ENCODE measurements around the gene RIT2.

RIT2 gene

GRCh38 chr18:43009674-43010073 lies 105.8 kb downstream of the RIT2 start:
- DNase-seq: no peak

GRCh38 chr18:43007365-43007764 lies 108.1 kb downstream of the RIT2 start:
- DNase-seq: no peak

DNA sequence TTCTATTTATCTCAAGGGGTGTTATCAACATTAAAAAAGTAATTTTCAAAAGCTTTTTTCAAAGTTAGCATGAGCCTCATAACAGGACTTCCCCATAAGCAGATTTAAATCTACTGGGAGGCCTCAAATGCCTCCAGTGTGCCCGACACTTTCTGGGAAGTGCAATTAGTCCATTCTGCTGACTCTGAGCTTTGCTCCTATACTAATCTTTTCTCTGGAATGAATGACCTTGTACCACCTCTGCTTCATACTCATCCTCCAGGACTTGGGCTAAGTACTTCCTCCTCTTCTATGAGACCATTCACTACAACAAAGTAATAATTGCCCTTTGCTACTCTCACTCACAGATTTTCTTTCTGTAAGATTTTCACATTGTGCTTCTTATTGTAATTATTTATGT lies 111.1 kb downstream of the RIT2 start:
- DNase-seq: no peak

DNA sequence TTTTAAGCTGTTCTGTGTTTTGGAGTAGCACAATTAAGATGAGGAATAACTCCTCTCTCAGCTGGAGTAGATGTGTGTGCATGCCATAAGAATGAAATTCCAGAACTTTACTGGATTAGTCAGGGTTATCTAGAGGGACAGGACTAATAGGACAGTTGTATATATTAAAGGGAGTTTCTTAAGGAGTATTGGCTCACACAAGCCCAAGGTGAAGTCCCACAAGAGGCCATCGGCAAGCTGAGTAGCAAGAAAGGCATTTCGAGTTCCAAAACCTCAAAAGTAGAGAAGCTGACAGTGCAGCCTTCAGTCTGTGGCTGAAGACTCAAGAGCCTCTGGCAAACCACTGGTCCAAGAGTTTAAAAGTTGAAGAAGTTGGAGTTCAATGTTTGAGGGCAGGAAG lies 113.7 kb downstream of the RIT2 start:
- no peak for DNase-seq

- no peak for DNase-seq
Observed at GRCh38 chr18:42996824-42997223, 118.7 kb downstream of the RIT2 start.

DNA sequence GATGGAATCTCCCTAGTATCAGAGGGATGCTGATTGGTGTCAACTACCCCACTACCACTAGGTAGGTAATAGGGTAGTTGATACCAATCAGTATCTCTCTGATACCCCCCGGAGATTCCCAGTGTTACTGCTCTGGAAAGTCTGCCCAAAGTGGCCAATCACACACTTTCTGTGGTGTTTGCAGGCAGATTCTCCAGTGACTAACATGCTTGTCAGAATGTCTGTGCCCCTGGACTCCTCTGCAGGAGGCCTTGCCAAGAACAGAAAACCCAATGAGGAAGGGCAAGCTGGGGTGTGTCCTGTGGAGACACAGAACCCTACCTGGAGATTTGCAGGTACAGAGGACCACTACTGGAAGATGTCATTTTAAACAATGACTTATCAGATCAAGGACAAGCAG lies 135.1 kb downstream of the RIT2 start:
- DNase-seq: no peak

GRCh38 chr18:42977982-42978637 lies 137.4 kb downstream of the RIT2 start:
- DNase-seq: no peak

GRCh38 chr18:42976869-42977590 lies 138.5 kb downstream of the RIT2 start:
- DNase-seq: no peak

DNA sequence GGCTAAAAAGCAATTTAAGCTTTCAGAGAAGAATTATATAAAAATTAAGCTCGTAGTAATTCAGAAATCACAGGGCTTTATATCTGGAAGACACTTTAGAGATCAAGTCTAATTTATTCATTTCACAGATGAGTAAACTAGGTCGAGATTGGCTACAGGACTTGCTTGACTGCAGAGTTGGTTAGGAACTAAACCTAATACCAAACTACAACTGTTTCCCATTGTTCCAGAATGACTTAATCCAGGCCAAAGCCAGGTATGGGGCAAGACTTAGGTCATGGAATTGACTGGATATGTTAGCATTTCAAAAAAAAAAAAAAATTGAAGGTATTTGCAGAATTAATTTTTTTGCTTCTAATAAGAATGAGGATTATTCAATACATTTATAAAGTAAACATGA lies 146.1 kb downstream of the RIT2 start:
- DNase-seq: no peak

- DNase-seq: no peak
Observed at GRCh38 chr18:42961298-42961697, 154.2 kb downstream of the RIT2 start.

- DNase-seq: no peak
Observed at GRCh38 chr18:42959528-42959927, 156.0 kb downstream of the RIT2 start.

DNA sequence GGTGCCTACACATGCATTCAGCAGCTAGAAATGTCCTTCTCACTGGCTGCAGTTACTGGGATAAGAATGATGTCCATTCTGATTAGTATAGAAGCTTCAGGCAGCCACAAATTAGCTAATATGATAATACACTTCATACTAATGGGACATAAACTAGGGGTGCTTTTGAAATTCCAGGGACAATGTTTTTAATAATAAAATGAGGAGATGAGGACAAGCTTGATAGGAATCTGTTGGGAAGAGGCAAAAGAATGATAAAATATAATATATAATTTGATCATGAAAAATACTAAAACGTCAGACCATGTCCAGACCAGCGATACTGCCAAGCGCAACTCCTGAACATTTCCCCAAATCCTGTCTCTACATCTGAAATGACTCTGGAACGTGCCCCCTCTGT lies 157.1 kb downstream of the RIT2 start:
- DNase-seq: no peak

GRCh38 chr18:42956287-42956686 lies 159.2 kb downstream of the RIT2 start:
- DNase-seq: no peak

GRCh38 chr18:42954887-42955286 lies 160.6 kb downstream of the RIT2 start:
- DNase-seq: no peak

DNA sequence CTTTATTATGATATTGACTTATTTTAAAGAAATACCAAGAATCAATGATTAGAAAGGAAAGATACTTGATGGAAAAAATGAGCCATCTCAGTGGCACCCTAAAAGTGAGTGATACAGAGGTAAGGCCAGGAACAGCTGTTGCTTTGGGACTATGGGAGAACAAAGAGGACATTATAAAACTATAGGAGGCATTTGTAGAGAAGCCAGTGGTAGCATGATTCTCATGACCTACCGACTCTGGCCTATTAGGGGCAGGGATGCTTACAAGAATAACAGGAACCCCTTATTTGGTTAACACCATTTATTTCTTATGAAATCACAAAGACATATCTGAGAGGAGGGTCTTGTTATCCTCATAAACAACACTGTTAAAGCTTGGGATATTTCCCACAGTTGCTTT lies 162.2 kb downstream of the RIT2 start:
- DNase-seq: no peak

DNA sequence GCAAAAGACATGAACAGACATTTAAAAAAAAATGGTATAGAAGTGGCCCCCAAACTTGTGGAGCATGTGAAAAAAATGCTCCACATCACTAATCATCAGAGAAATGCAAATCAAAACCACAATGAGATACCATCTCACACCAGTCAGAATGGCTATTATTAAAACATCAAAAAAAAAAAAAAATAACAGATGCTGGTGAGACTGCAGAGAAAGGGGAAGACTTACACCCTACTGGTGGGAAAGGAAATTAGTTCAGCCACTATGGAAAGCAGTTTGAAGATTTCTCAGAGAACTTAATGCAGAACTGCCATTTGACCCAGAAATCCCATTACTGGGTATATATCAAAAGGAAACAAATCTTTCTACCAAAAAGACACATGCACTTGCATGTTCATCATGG lies 164.8 kb downstream of the RIT2 start:
- no peak for DNase-seq

DNA sequence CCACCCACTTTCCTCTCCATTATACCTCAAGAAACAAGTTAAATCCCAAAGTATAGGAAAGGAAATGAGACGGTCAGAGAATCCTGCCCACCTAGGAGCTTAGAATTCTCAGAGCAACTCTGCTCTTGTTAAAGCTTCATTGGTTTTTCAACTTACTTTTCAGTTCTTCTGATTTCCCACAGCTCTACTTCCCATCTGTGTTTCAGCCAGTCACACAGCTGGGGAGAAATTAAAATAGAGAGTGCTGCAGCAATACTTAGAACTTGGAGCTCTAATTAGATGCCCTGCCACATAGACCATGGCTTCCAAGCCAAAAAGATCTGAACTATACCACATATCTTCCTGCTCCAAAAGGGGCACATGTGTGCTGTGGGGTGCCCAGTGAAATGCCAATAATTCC lies 166.7 kb downstream of the RIT2 start:
- no peak for DNase-seq

- no peak for DNase-seq
Observed at GRCh38 chr18:42941860-42942259, 173.6 kb downstream of the RIT2 start.

GRCh38 chr18:42941021-42941420 lies 174.5 kb downstream of the RIT2 start:
- DNase-seq: no peak

GRCh38 chr18:42937436-42937835 lies 178.0 kb downstream of the RIT2 start:
- DNase-seq: no peak

DNA sequence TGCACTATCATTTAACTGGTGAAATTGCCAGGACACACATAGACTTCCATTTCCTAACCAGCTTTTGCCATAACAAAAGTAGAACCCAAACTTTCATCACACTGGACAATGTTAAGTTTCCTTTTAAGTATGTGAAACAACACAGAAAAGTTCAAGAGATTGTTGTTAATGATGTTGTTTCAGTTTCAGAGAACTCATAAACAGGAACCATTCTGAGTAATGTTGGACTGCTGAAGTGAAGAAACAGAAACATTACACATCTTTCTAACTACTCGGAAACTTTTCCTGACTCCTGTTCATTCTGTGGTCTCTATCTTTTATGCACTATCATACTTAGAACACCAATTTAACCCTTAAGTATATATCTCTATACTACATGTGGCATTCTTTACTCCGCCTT lies 179.2 kb downstream of the RIT2 start:
- DNase-seq: no peak

DNA sequence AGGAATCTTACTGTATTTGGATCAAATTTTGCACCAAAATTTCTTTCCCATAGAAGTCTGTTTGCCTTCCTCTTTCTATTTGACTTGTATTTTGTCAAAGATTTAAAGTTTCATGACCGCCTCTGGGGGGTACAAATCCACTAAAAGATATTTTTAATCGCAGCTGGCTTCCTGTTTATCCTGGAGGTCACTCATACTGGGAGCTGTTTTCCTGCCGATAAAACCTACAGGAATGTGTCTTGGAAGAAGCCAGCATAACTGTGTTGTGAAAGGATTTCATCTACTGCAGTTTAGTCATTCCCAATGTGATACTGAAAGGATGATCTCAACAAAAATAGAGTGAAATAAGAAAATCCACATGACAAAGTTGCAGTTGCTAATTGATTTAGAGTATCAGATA lies 184.0 kb downstream of the RIT2 start:
- no peak for DNase-seq

- no peak for DNase-seq
Observed at GRCh38 chr18:42929857-42930256, 185.6 kb downstream of the RIT2 start.

DNA sequence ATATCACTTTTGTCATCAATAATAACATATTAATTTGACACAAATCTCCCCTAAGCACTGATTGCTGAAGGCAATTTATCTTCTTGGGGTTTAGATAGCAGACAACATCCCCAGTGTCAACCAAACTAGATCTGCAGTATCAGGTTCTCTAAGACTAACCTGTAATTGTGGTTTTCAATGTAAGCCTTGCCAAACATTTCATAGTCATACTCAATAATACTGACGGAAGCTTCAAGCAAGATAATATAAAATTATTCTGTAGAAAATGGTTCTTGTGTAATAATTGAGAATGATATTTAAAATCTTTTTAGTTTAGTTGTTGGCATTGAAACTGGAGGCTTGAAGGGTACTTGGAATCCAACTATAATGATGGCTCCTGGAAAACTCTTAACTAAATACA lies 186.3 kb downstream of the RIT2 start:
- no peak for DNase-seq

GRCh38 chr18:42925036-42925435 lies 190.4 kb downstream of the RIT2 start:
- no peak for DNase-seq

Data from SHP77 treated with DMSO at 0.1 percent for 48 hours (cell line).